Activated T-helper 2 cell treated with anti-CD3 and anti-CD28 coated beads, Interferon-gamma antibody, Interleukin-2, Interleukin-4, amounts not matched to agents 10 μg/mL and 5 μg/mL and 100 μg/mL, durations not matched to agents 14 hours and 24 hours and 36 hours (primary cell): Measurements from ENCODE around the gene NR1H4. TPM values are rescaled to one million over a fixed set of nuclear protein-coding genes. Genes with fewer than 3 reads are reported as not detected.

Source experiments
- DNase-seq: peaks from one replicate; pipeline ENCODE4 v3.0.0; 2021; ENCODE audit warnings: low spot score
- H3K27ac Mint-ChIP-seq: one replicate; pipeline ENCODE4 v1.8.0; 2021; ENCODE audit warnings: mixed read lengths
- H3K27me3 Mint-ChIP-seq: one replicate; pipeline ENCODE4 v1.8.0; 2021; ENCODE audit warnings: low read depth, mixed read lengths
- H3K36me3 Mint-ChIP-seq: one replicate; pipeline ENCODE4 v1.8.0; 2021; ENCODE audit warnings: low read depth, mixed read lengths
- H3K4me1 Mint-ChIP-seq: one replicate; pipeline ENCODE4 v1.8.0; 2021; ENCODE audit warnings: low read depth, mixed read lengths
- H3K4me3 Mint-ChIP-seq: one replicate; pipeline ENCODE4 v1.8.0; 2021; ENCODE audit warnings: low read depth, mild to moderate bottlenecking, moderate library complexity, mixed read lengths
- H3K9me3 Mint-ChIP-seq: one replicate; pipeline ENCODE4 v1.8.0; 2021; ENCODE audit warnings: mixed read lengths
- intact Hi-C: fragments of 100-400 bp; cut with micrococcal nuclease; formaldehyde crosslinking; loops from one replicate; pipeline ENCODE4 v1.15.1; 2023
- total RNA-seq: library from RNA; stranded (reverse); gene quantifications from 2 replicates; pipeline ENCODE4 v1.2.3, GENCODE V29; 2022

NR1H4 gene
- total RNA-seq, 1 donor from 2014 or later = not detected

GRCh38 chr12:100448656-100449055, 25.0 kb upstream of the NR1H4 start:
- intact Hi-C loops = no loop called here
- peaks cover 16% of the 10 kb centered on the region for H3K27me3 Mint-ChIP-seq
- H3K9me3 Mint-ChIP-seq = no peaks in the 10 kb centered on the region
- no peak for DNase-seq
- no peaks in the 10 kb centered on the region for H3K36me3 Mint-ChIP-seq
- no peak overlapping the region for H3K27ac Mint-ChIP-seq
- H3K4me3 Mint-ChIP-seq = no peak overlapping the region
- no peaks in the 10 kb centered on the region for H3K4me1 Mint-ChIP-seq

- H3K4me3 Mint-ChIP-seq = no peak overlapping the region
- no peaks in the 10 kb centered on the region for H3K4me1 Mint-ChIP-seq
- intact Hi-C loops = no loop called here
- no peak for DNase-seq
- H3K27me3 Mint-ChIP-seq = peaks cover 11% of the 10 kb centered on the region
- H3K9me3 Mint-ChIP-seq = no peaks in the 10 kb centered on the region
- no peak overlapping the region for H3K27ac Mint-ChIP-seq
- no peaks in the 10 kb centered on the region for H3K36me3 Mint-ChIP-seq
These were observed 22.9 kb upstream of the NR1H4 start for GRCh38 chr12:100450735-100451134.

- Mint-ChIP-seq H3K36me3 (no peaks in the 10 kb centered on the region), H3K4me1 (no peaks in the 10 kb centered on the region), H3K9me3 (no peaks in the 10 kb centered on the region), H3K4me3 (no peak overlapping the region), H3K27me3 (peaks cover 7% of the 10 kb centered on the region), H3K27ac (no peak overlapping the region)
- no peak for DNase-seq
- intact Hi-C loops = no loop called here
These were observed 19.7 kb upstream of the NR1H4 start for GRCh38 chr12:100453951-100454350.

- Mint-ChIP-seq H3K4me1 (no peaks in the 10 kb centered on the region), H3K9me3 (no peaks in the 10 kb centered on the region), H3K27me3 (peaks cover 3% of the 10 kb centered on the region), H3K4me3 (no peak overlapping the region), H3K36me3 (no peaks in the 10 kb centered on the region), H3K27ac (no peak overlapping the region)
- no peak for DNase-seq
- intact Hi-C loops = no loop called here
These were observed 17.8 kb upstream of the NR1H4 start for GRCh38 chr12:100455896-100456295.

GRCh38 chr12:100458191-100458590, 15.5 kb upstream of the NR1H4 start:
- Mint-ChIP-seq H3K27ac (no peak overlapping the region), H3K27me3 (no peaks in the 10 kb centered on the region), H3K9me3 (no peaks in the 10 kb centered on the region), H3K4me1 (no peaks in the 10 kb centered on the region), H3K4me3 (no peak overlapping the region), H3K36me3 (no peaks in the 10 kb centered on the region)
- no peak for DNase-seq
- intact Hi-C loops = no loop called here

- DNase-seq = no peak
- Mint-ChIP-seq H3K9me3 (no peaks in the 10 kb centered on the region), H3K36me3 (no peaks in the 10 kb centered on the region), H3K4me3 (no peak overlapping the region), H3K27me3 (no peaks in the 10 kb centered on the region), H3K4me1 (no peaks in the 10 kb centered on the region), H3K27ac (no peak overlapping the region)
- intact Hi-C loops = no loop called here
These were observed 13.0 kb upstream of the NR1H4 start for GRCh38 chr12:100460702-100461101.

GRCh38 chr12:100461330-100461973, 12.2 kb upstream of the NR1H4 start:
- intact Hi-C loops = no loop called here
- no peaks in the 10 kb centered on the region for H3K9me3 Mint-ChIP-seq
- no peak overlapping the region for H3K27ac Mint-ChIP-seq
- no peak for DNase-seq
- H3K27me3 Mint-ChIP-seq = no peaks in the 10 kb centered on the region
- no peak overlapping the region for H3K4me3 Mint-ChIP-seq
- no peaks in the 10 kb centered on the region for H3K4me1 Mint-ChIP-seq
- no peaks in the 10 kb centered on the region for H3K36me3 Mint-ChIP-seq

- no peaks in the 10 kb centered on the region for H3K27me3 Mint-ChIP-seq
- intact Hi-C loops = no loop called here
- no peaks in the 10 kb centered on the region for H3K4me1 Mint-ChIP-seq
- H3K27ac Mint-ChIP-seq = no peak overlapping the region
- no peak for DNase-seq
- no peaks in the 10 kb centered on the region for H3K36me3 Mint-ChIP-seq
- H3K4me3 Mint-ChIP-seq = no peak overlapping the region
- no peaks in the 10 kb centered on the region for H3K9me3 Mint-ChIP-seq
These were observed 10.0 kb upstream of the NR1H4 start for GRCh38 chr12:100463661-100464060.

GRCh38 chr12:100464529-100464928, 9.1 kb upstream of the NR1H4 start:
- H3K4me1 Mint-ChIP-seq = no peaks in the 10 kb centered on the region
- intact Hi-C loops = no loop called here
- no peak overlapping the region for H3K27ac Mint-ChIP-seq
- H3K36me3 Mint-ChIP-seq = no peaks in the 10 kb centered on the region
- DNase-seq = no peak
- H3K9me3 Mint-ChIP-seq = no peaks in the 10 kb centered on the region
- no peak overlapping the region for H3K4me3 Mint-ChIP-seq
- H3K27me3 Mint-ChIP-seq = no peaks in the 10 kb centered on the region

GRCh38 chr12:100468126-100468525, 5.5 kb upstream of the NR1H4 start:
- DNase-seq = no peak
- Mint-ChIP-seq H3K27me3 (peaks cover 2% of the 10 kb centered on the region), H3K36me3 (no peaks in the 10 kb centered on the region), H3K4me1 (no peaks in the 10 kb centered on the region), H3K4me3 (no peak overlapping the region), H3K9me3 (no peaks in the 10 kb centered on the region), H3K27ac (no peak overlapping the region)
- intact Hi-C loops = no loop called here

GRCh38 chr12:100472325-100472724, 1.3 kb upstream of the NR1H4 start:
- Mint-ChIP-seq H3K4me3 (no peak overlapping the region), H3K27me3 (peaks cover 2% of the 10 kb centered on the region), H3K9me3 (no peaks in the 10 kb centered on the region), H3K27ac (no peak overlapping the region), H3K36me3 (no peaks in the 10 kb centered on the region), H3K4me1 (no peaks in the 10 kb centered on the region)
- intact Hi-C loops = no loop called here
- no peak for DNase-seq

- Mint-ChIP-seq H3K9me3 (no peaks in the 10 kb centered on the region), H3K4me3 (no peak overlapping the region), H3K27ac (no peak overlapping the region), H3K27me3 (peaks cover 4% of the 10 kb centered on the region), H3K36me3 (no peaks in the 10 kb centered on the region), H3K4me1 (no peaks in the 10 kb centered on the region)
- DNase-seq = no peak
- intact Hi-C loops = no loop called here
These were observed 483 bp upstream of the NR1H4 start for GRCh38 chr12:100473050-100473715.

GRCh38 chr12:100474617-100475016, 951 bp downstream of the NR1H4 start:
- Mint-ChIP-seq H3K4me3 (no peak overlapping the region), H3K4me1 (no peaks in the 10 kb centered on the region)

More at GRCh38 chr12:100474617-100475016, 951 bp downstream of the NR1H4 start:
- no peaks in the 10 kb centered on the region for H3K9me3 Mint-ChIP-seq
- DNase-seq = no peak
- H3K27me3 Mint-ChIP-seq = peaks cover 4% of the 10 kb centered on the region
- H3K36me3 Mint-ChIP-seq = no peaks in the 10 kb centered on the region
- H3K27ac Mint-ChIP-seq = no peak overlapping the region
- intact Hi-C loops = no loop called here
